Measurements from ENCODE around the gene FIGNL2.

- TF ChIP-seq, protein P1, sequence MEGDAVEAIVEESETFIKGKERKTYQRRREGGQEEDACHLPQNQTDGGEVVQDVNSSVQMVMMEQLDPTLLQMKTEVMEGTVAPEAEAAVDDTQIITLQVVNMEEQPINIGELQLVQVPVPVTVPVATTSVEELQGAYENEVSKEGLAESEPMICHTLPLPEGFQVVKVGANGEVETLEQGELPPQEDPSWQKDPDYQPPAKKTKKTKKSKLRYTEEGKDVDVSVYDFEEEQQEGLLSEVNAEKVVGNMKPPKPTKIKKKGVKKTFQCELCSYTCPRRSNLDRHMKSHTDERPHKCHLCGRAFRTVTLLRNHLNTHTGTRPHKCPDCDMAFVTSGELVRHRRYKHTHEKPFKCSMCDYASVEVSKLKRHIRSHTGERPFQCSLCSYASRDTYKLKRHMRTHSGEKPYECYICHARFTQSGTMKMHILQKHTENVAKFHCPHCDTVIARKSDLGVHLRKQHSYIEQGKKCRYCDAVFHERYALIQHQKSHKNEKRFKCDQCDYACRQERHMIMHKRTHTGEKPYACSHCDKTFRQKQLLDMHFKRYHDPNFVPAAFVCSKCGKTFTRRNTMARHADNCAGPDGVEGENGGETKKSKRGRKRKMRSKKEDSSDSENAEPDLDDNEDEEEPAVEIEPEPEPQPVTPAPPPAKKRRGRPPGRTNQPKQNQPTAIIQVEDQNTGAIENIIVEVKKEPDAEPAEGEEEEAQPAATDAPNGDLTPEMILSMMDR (IDR thresholded peaks at IDR 0.05) = no peak
- TF ChIP-seq POLR2AphosphoS5 (IDR thresholded peaks at IDR 0.05) (no peak), POLR2A (IDR thresholded peaks at IDR 0.05) (no peak)
Observed at GRCh38 chr12:51798501-51798900, 50.0 kb downstream of the FIGNL2 start.

Measured in upper lobe of left lung (tissue), 4 donors.